ENCODE results near the gene MRPS18B. TPM values are rescaled to one million over a fixed set of nuclear protein-coding genes. Genes with fewer than 3 reads are reported as not detected.

Gene MRPS18B
- total and polyA plus RNA-seq, 2 of the 13 experiments (the other 11 are each of a cell fraction or from before 2014, with no cell fraction given): 125 to 131 TPM

DNA sequence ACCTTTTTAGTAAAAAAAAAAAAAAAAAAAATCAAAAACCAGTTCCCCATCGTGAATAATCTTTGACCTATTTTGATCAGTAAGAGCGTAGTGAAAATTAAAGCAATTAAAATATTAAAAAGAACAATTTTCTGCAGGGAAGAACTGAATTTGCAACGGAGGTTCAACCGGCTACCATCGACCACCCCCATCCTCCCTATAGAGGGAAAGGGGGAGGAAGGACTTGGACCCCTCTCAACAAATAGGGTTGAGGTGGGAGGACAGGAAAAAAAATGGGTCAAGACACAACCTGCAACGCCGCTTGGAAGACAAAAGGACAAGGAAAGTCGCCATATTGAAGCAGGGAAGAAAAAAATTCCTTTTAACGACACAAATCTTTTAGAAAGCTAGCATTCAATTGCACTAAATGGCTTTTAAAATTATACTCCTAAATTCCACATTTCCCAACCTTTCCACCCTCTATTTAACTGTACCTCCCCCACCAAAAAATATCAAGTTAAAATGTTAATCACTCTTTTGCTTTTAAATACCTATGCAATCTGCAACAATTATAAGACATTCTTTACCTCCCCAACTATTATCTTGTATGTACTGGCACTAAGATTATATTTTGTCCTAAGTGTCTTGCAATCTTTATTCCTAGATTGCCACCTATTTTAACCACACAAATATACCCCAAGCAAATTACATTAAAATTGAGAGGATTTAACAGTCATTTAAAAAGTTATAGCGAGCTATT is 2.3 kb upstream of the MRPS18B start (continued):
- TF ChIP-seq AGO1 (IDR thresholded peaks at IDR 0.05; ENCODE audit: low read depth, low read length, poor library complexity, severe bottlenecking) (no peak), HOXA3 (CRISPR knock-in tag; IDR thresholded peaks at IDR 0.05) (peak; percentile 38), RBFOX2 (IDR thresholded peaks at IDR 0.05; ENCODE audit: low read depth, low read length) (peak; percentile 96), AGO2 (optimal IDR thresholded peaks at IDR 0.05; ENCODE audit: low read depth, low read length) (peak; percentile 98), ZFY (CRISPR knock-in tag; IDR thresholded peaks at IDR 0.05) (peak; percentile 12; the same call in 1 of the 2 replicates), KAT7 (CRISPR knock-in tag; IDR thresholded peaks at IDR 0.05; ENCODE audit: borderline replicate concordance) (peak; percentile 95; the same call in 1 of the 2 replicates), ZNF546 (CRISPR knock-in tag; conservative IDR thresholded peaks at IDR 0.05) (0 out of 2 replicates have a peak, but pooled peaks have one; percentile 18), ZNF263 (CRISPR knock-in tag; IDR thresholded peaks at IDR 0.05) (peak; percentile 67), ZNF879 (CRISPR knock-in tag; IDR thresholded peaks at IDR 0.05) (0 out of 2 replicates have a peak, but pooled peaks have one; percentile 41), ZNF772 (CRISPR knock-in tag; IDR thresholded peaks at IDR 0.05) (no peak), PAF1 (CRISPR knock-in tag; IDR thresholded peaks at IDR 0.05) (peak; percentile 82), MEIS1 (CRISPR knock-in tag; IDR thresholded peaks at IDR 0.05; ENCODE audit: borderline replicate concordance) (no peak), NCOR1 (IDR thresholded peaks at IDR 0.05; ENCODE audit: borderline replicate concordance, low read length) (no peak; the same call in 1 of the 2 replicates), TAF15 (IDR thresholded peaks at IDR 0.05; ENCODE audit: low read depth, low read length, poor library complexity, severe bottlenecking) (peak; percentile 30), SAP130 (CRISPR knock-in tag; IDR thresholded peaks at IDR 0.05; ENCODE audit: low read depth) (no peak)
- TF ChIP-seq, protein P1, sequence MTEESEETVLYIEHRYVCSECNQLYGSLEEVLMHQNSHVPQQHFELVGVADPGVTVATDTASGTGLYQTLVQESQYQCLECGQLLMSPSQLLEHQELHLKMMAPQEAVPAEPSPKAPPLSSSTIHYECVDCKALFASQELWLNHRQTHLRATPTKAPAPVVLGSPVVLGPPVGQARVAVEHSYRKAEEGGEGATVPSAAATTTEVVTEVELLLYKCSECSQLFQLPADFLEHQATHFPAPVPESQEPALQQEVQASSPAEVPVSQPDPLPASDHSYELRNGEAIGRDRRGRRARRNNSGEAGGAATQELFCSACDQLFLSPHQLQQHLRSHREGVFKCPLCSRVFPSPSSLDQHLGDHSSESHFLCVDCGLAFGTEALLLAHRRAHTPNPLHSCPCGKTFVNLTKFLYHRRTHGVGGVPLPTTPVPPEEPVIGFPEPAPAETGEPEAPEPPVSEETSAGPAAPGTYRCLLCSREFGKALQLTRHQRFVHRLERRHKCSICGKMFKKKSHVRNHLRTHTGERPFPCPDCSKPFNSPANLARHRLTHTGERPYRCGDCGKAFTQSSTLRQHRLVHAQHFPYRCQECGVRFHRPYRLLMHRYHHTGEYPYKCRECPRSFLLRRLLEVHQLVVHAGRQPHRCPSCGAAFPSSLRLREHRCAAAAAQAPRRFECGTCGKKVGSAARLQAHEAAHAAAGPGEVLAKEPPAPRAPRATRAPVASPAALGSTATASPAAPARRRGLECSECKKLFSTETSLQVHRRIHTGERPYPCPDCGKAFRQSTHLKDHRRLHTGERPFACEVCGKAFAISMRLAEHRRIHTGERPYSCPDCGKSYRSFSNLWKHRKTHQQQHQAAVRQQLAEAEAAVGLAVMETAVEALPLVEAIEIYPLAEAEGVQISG (CRISPR knock-in tag; IDR thresholded peaks at IDR 0.05): peak; percentile 39; the same call in 1 of the 2 replicates
- TF ChIP-seq, protein P2, sequence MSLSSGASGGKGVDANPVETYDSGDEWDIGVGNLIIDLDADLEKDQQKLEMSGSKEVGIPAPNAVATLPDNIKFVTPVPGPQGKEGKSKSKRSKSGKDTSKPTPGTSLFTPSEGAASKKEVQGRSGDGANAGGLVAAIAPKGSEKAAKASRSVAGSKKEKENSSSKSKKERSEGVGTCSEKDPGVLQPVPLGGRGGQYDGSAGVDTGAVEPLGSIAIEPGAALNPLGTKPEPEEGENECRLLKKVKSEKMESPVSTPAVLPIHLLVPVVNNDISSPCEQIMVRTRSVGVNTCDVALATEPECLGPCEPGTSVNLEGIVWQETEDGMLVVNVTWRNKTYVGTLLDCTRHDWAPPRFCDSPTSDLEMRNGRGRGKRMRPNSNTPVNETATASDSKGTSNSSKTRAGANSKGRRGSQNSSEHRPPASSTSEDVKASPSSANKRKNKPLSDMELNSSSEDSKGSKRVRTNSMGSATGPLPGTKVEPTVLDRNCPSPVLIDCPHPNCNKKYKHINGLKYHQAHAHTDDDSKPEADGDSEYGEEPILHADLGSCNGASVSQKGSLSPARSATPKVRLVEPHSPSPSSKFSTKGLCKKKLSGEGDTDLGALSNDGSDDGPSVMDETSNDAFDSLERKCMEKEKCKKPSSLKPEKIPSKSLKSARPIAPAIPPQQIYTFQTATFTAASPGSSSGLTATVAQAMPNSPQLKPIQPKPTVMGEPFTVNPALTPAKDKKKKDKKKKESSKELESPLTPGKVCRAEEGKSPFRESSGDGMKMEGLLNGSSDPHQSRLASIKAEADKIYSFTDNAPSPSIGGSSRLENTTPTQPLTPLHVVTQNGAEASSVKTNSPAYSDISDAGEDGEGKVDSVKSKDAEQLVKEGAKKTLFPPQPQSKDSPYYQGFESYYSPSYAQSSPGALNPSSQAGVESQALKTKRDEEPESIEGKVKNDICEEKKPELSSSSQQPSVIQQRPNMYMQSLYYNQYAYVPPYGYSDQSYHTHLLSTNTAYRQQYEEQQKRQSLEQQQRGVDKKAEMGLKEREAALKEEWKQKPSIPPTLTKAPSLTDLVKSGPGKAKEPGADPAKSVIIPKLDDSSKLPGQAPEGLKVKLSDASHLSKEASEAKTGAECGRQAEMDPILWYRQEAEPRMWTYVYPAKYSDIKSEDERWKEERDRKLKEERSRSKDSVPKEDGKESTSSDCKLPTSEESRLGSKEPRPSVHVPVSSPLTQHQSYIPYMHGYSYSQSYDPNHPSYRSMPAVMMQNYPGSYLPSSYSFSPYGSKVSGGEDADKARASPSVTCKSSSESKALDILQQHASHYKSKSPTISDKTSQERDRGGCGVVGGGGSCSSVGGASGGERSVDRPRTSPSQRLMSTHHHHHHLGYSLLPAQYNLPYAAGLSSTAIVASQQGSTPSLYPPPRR (CRISPR knock-in tag; IDR thresholded peaks at IDR 0.05; ENCODE audit: borderline replicate concordance): 0 out of 2 replicates have a peak, but pooled peaks have one; percentile 55
- TF ChIP-seq, protein P3, sequence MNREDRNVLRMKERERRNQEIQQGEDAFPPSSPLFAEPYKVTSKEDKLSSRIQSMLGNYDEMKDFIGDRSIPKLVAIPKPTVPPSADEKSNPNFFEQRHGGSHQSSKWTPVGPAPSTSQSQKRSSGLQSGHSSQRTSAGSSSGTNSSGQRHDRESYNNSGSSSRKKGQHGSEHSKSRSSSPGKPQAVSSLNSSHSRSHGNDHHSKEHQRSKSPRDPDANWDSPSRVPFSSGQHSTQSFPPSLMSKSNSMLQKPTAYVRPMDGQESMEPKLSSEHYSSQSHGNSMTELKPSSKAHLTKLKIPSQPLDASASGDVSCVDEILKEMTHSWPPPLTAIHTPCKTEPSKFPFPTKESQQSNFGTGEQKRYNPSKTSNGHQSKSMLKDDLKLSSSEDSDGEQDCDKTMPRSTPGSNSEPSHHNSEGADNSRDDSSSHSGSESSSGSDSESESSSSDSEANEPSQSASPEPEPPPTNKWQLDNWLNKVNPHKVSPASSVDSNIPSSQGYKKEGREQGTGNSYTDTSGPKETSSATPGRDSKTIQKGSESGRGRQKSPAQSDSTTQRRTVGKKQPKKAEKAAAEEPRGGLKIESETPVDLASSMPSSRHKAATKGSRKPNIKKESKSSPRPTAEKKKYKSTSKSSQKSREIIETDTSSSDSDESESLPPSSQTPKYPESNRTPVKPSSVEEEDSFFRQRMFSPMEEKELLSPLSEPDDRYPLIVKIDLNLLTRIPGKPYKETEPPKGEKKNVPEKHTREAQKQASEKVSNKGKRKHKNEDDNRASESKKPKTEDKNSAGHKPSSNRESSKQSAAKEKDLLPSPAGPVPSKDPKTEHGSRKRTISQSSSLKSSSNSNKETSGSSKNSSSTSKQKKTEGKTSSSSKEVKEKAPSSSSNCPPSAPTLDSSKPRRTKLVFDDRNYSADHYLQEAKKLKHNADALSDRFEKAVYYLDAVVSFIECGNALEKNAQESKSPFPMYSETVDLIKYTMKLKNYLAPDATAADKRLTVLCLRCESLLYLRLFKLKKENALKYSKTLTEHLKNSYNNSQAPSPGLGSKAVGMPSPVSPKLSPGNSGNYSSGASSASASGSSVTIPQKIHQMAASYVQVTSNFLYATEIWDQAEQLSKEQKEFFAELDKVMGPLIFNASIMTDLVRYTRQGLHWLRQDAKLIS (CRISPR knock-in tag; IDR thresholded peaks at IDR 0.05): peak; percentile 90

Data from HepG2 (cell line).